Dedifferentiated amniotic fluid mesenchymal stem cell (primary cell): ENCODE data around the gene PIGU.
"Not testable (repeated sequence)": the region's sequence is repeated elsewhere in the genome, so short reads cannot be mapped to it uniquely, and the experiment has no call there.

ENCODE experiments used
- DNase-seq: peaks from one replicate; pipeline ENCODE4 v3.0.0-alpha.2; 2016; ENCODE audit errors: extremely low spot score

PIGU gene

GRCh38 chr20:34676642-34677373, at the start of gene PIGU:
Gene PIGU (minus strand): TSS chr20:34677092. CDS start chr20:34677085, 7 bp downstream.
- peak; percentile 92 for DNase-seq

GRCh38 chr20:34724172-34724571, 47.3 kb upstream of the PIGU start:
- DNase-seq, result no peak

- not testable (repeated sequence) for DNase-seq
These were observed 45.7 kb upstream of the PIGU start for GRCh38 chr20:34722560-34722959.

GRCh38 chr20:34720266-34720665, 43.4 kb upstream of the PIGU start:
- DNase-seq, result no peak

- DNase-seq, result not testable (repeated sequence)
These were observed 42.5 kb upstream of the PIGU start for GRCh38 chr20:34719242-34720017.

- DNase-seq, result no peak
These were observed 40.6 kb upstream of the PIGU start for GRCh38 chr20:34717230-34718095.

GRCh38 chr20:34716921-34717229, 40.0 kb upstream of the PIGU start:
- no peak for DNase-seq

GRCh38 chr20:34715384-34715783, 38.5 kb upstream of the PIGU start:
- no peak for DNase-seq

- not testable (repeated sequence) for DNase-seq
These were observed 37.1 kb upstream of the PIGU start for GRCh38 chr20:34713944-34714515.

- peak; percentile 97 for DNase-seq
These were observed 36.5 kb upstream of the PIGU start for GRCh38 chr20:34713194-34713943.

GRCh38 chr20:34712525-34713192, 35.8 kb upstream of the PIGU start:
- DNase-seq, result no peak

- DNase-seq, result no peak
These were observed 35.0 kb upstream of the PIGU start for GRCh38 chr20:34711813-34712430.

GRCh38 chr20:34710861-34711574, 34.1 kb upstream of the PIGU start:
- DNase-seq, result no peak

GRCh38 chr20:34710568-34710839, 33.6 kb upstream of the PIGU start:
- DNase-seq, result no peak

- DNase-seq, result peak; percentile 22
These were observed 33.1 kb upstream of the PIGU start for GRCh38 chr20:34709831-34710567.

GRCh38 chr20:34709044-34709830, 32.3 kb upstream of the PIGU start:
- DNase-seq, result peak; percentile 50

GRCh38 chr20:34708621-34709043, 31.7 kb upstream of the PIGU start:
- no peak for DNase-seq
